GM23338 (cell line): ENCODE measurements around the gene FOXP1. TPM values are rescaled to one million over a fixed set of nuclear protein-coding genes. Genes with fewer than 3 reads are reported as not detected.

Experiments used
- ATAC-seq: fragments of 200-7000 bp; cut with Tn5 transposase; 3 replicates; pipeline ENCODE4 v1.9.1; 2020
- DNase-seq: peaks from one replicate; pipeline ENCODE4 v3.0.0-alpha.2; 2015; ENCODE audit warnings: low spot score
- H2AFZ ChIP-seq: fragments of 200-600 bp; sonication (generic); 2 replicates; pipeline ENCODE4 v1.8.0; 2016; ENCODE audit warnings: antibody characterized with exemption, mild to moderate bottlenecking, moderate library complexity
- H3F3A ChIP-seq: fragments of 200-600 bp; sonication (generic); replicated peaks from 2 replicates; pipeline ENCODE4 v1.8.0; 2017; ENCODE audit warnings: antibody characterized with exemption, mixed run types, low read depth
- H3K27ac ChIP-seq: fragments of 200-600 bp; sonication (generic); 2 replicates; pipeline ENCODE4 v1.6.1; 2016; ENCODE audit warnings: low read depth
- H3K27me3 ChIP-seq: fragments of 200-600 bp; sonication (generic); 2 replicates; pipeline ENCODE4 v1.8.0; 2016; ENCODE audit warnings: mild to moderate bottlenecking, mixed run types, moderate library complexity; ENCODE audit not compliant: insufficient read depth
- H3K36me3 ChIP-seq: fragments of 200-600 bp; sonication (generic); 2 replicates; pipeline ENCODE4 v1.8.0; 2016; ENCODE audit warnings: mild to moderate bottlenecking; ENCODE audit not compliant: insufficient read depth
- H3K4me1 ChIP-seq: fragments of 200-600 bp; sonication (generic); 2 replicates; pipeline ENCODE4 v1.8.0; 2016; ENCODE audit warnings: mild to moderate bottlenecking, moderate library complexity; ENCODE audit not compliant: insufficient read depth
- H3K4me2 ChIP-seq: fragments of 200-600 bp; sonication (generic); 2 replicates; pipeline ENCODE4 v1.7.1; 2017; ENCODE audit warnings: mixed run types
- H3K4me3 ChIP-seq: fragments of 200-600 bp; sonication (generic); 2 replicates; pipeline ENCODE4 v1.6.1; 2016; ENCODE audit warnings: mixed run types
- H3K79me2 ChIP-seq: fragments of 200-600 bp; sonication (generic); replicated peaks from 2 replicates; pipeline ENCODE4 v1.8.0; 2017; ENCODE audit warnings: mild to moderate bottlenecking; ENCODE audit not compliant: insufficient read depth
- H3K9me2 ChIP-seq: fragments of 200-600 bp; sonication (generic); 2 replicates; pipeline ENCODE4 v1.8.0; 2017; ENCODE audit not compliant: insufficient read depth
- H4K20me1 ChIP-seq: fragments of 200-600 bp; sonication (generic); replicated peaks from 2 replicates; pipeline ENCODE4 v1.8.0; 2017; ENCODE audit warnings: mild to moderate bottlenecking; ENCODE audit not compliant: insufficient read depth
- H3K27ac Mint-ChIP-seq: 2 replicates; pipeline ENCODE4 v1.8.0; 2020; ENCODE audit warnings: inconsistent platforms, mild to moderate bottlenecking, moderate library complexity, mixed read lengths
- H3K27me3 Mint-ChIP-seq: 3 replicates; pipeline ENCODE4 v1.8.0; 2022; ENCODE audit warnings: low read depth, mild to moderate bottlenecking, moderate library complexity, mixed read lengths, inconsistent platforms; ENCODE audit not compliant: insufficient read depth, poor library complexity
- H3K36me3 Mint-ChIP-seq: 3 replicates; pipeline ENCODE4 v1.8.0; 2021; ENCODE audit warnings: low read depth, mild to moderate bottlenecking, inconsistent platforms, moderate library complexity, mixed read lengths
- H3K4me1 Mint-ChIP-seq: 3 replicates; pipeline ENCODE4 v1.8.0; 2020; ENCODE audit warnings: mild to moderate bottlenecking, inconsistent platforms, mixed read lengths
- H3K4me3 Mint-ChIP-seq: 3 replicates; pipeline ENCODE4 v1.8.0; 2021; ENCODE audit warnings: moderate library complexity, mild to moderate bottlenecking, inconsistent platforms, mixed read lengths
- H3K9me3 Mint-ChIP-seq: 3 replicates; pipeline ENCODE4 v1.8.0; 2020; ENCODE audit warnings: moderate library complexity, mild to moderate bottlenecking, inconsistent platforms, mixed read lengths
- CREB1 ChIP-seq: fragments of 250-450 bp; sonication (Bioruptor Pico); IDR thresholded peaks from 2 replicates; pipeline ENCODE4 v1.5.0; 2020; ENCODE audit warnings: low read depth, mild to moderate bottlenecking, moderate library complexity
- CTCF ChIP-seq, 2 experiments: fragments of 200-600 bp in 1 of 2; sonication (generic) in 1 of 2; conservative IDR thresholded peaks; 2 replicates each; pipeline versions ENCODE4 v1.5.1 to v1.6.1; 2016 to 2017; ENCODE audit warnings: antibody characterized with exemption in 2 of 2, low read depth in 2 of 2, mild to moderate bottlenecking in 2 of 2, moderate library complexity in 1 of 2
- ETS1 ChIP-seq: IDR thresholded peaks from 2 replicates; pipeline ENCODE4 v1.6.1; 2016; ENCODE audit warnings: antibody characterized with exemption
- EZH2 ChIP-seq: fragments of 200-600 bp; sonication (generic); IDR thresholded peaks from one replicate; pipeline ENCODE4 v1.8.0; 2017; ENCODE audit warnings: antibody characterized with exemption, mild to moderate bottlenecking, low read depth; ENCODE audit not compliant: unreplicated experiment
- EZH2phosphoT487 ChIP-seq: fragments of 200-600 bp; sonication (generic); IDR thresholded peaks from one replicate; pipeline ENCODE4 v1.8.1; 2018; ENCODE audit warnings: antibody characterized with exemption; ENCODE audit not compliant: unreplicated experiment
- NANOG ChIP-seq: IDR thresholded peaks from 2 replicates; pipeline ENCODE4 v1.6.1; 2016; ENCODE audit warnings: antibody characterized with exemption, borderline replicate concordance
- POLR2AphosphoS5 ChIP-seq: IDR thresholded peaks from 2 replicates; pipeline ENCODE4 v1.6.1; 2016; ENCODE audit warnings: antibody characterized with exemption, low read depth
- REST ChIP-seq: IDR thresholded peaks from one replicate; pipeline ENCODE4 v1.6.1; 2018; ENCODE audit warnings: antibody characterized with exemption; ENCODE audit not compliant: unreplicated experiment
- STAT1 ChIP-seq: IDR thresholded peaks from one replicate; pipeline ENCODE4 v1.6.1; 2016; ENCODE audit warnings: antibody characterized with exemption; ENCODE audit not compliant: unreplicated experiment
- polyA plus RNA-seq: library from polyadenylated mRNA; unstranded; fragments of >200 nt; fragmentation: Nextera tagmentation; extraction: Ambion mirVana; gene quantifications from 2 replicates; pipeline ENCODE4 v1.2.1, GENCODE V29; 2016
- total RNA-seq: library from RNA; depleted of rRNA; stranded (reverse); fragments of >200 nt; shearing (Covaris generic); gene quantifications from 2 replicates; pipeline ENCODE4 v1.2.3, GENCODE V29; 2014

FOXP1 gene
- total and polyA plus RNA-seq, 2 experiments from 2014 or later: 32.9 to 35.5 TPM

- TF ChIP-seq REST (no peak), NANOG (no peak), CREB1 (CRISPR knock-in tag) (no peak), EZH2 (no peak), CTCF (conservative IDR thresholded peaks at IDR 0.05; ENCODE audit: low read depth in 2 of 2) (no peak), STAT1 (no peak), EZH2phosphoT487 (no peak)
These were observed 343.5 kb downstream of the FOXP1 start (continued) for GRCh38 chr3:71240034-71240433.

GRCh38 chr3:71238355-71238757 is 345.2 kb downstream of the FOXP1 start:
- no peak overlapping the region for H3K4me2 ChIP-seq
- ATAC-seq (no peak), DNase-seq (no peak)
- Mint-ChIP-seq H3K27me3 (no peaks in the 10 kb centered on the region), H3K4me3 (no peak overlapping the region), H3K27ac (no peak overlapping the region), H3K9me3 (no peaks in the 10 kb centered on the region; the same call in 1 of the 3 replicates), H3K36me3 (peaks cover 13% of the 10 kb centered on the region; the same call in 2 of the 3 replicates), H3K4me1 (peaks cover 45% of the 10 kb centered on the region)
- peaks cover 16% of the 10 kb centered on the region for H3K4me1 ChIP-seq
- no peaks in the 10 kb centered on the region for H3K27me3 ChIP-seq
- no peak overlapping the region for H3K27ac ChIP-seq
- H3K9me2 ChIP-seq: no peaks in the 10 kb centered on the region
- H3K36me3 ChIP-seq: no peaks in the 10 kb centered on the region
- no peak overlapping the region for H3K4me3 ChIP-seq
- peaks cover 8% of the 10 kb centered on the region; the same call in 1 of the 2 replicates for H3K79me2 ChIP-seq
- H3F3A ChIP-seq: no peaks in the 10 kb centered on the region
- no peaks in the 10 kb centered on the region for H4K20me1 ChIP-seq
- H2AFZ ChIP-seq: no peak overlapping the region
- TF ChIP-seq NANOG (no peak), ETS1 (no peak), EZH2phosphoT487 (no peak), REST (no peak), POLR2AphosphoS5 (no peak)
